Embryonic facial prominence (tissue), 1 donor: ENCODE measurements around the gene PEDS1.
"Not testable (repeated sequence)": the region's sequence is repeated elsewhere in the genome, so short reads cannot be mapped to it uniquely, and the experiment has no call there.

Source experiments
- DNase-seq: peaks from one replicate; pipeline ENCODE4 v3.0.0-alpha.2; 2016; ENCODE audit errors: extremely low spot score

PEDS1 gene

GRCh38 chr20:50153500-50154377 lies at the start of gene PEDS1:
Gene PEDS1 (minus strand): TSS chr20:50153723. CDS start chr20:50153637, 86 bp downstream.
- peak; percentile 82 for DNase-seq

- DNase-seq = no peak
Measured at GRCh38 chr20:50202677-50203076, 49.2 kb upstream of the PEDS1 start.

- not testable (repeated sequence) for DNase-seq
Measured at GRCh38 chr20:50201710-50202109, 48.2 kb upstream of the PEDS1 start.

- DNase-seq = no peak
Measured at GRCh38 chr20:50200482-50201104, 47.1 kb upstream of the PEDS1 start.

GRCh38 chr20:50199703-50200102 lies 46.2 kb upstream of the PEDS1 start:
- no peak for DNase-seq

- DNase-seq = no peak
Measured at GRCh38 chr20:50198716-50199115, 45.2 kb upstream of the PEDS1 start.

- DNase-seq = no peak
Measured at GRCh38 chr20:50198180-50198666, 44.7 kb upstream of the PEDS1 start.

- no peak for DNase-seq
Measured at GRCh38 chr20:50197463-50198179, 44.1 kb upstream of the PEDS1 start.

- DNase-seq = no peak
Measured at GRCh38 chr20:50196896-50197295, 43.4 kb upstream of the PEDS1 start.

GRCh38 chr20:50196248-50196647 lies 42.7 kb upstream of the PEDS1 start:
- DNase-seq = no peak

- no peak for DNase-seq
Measured at GRCh38 chr20:50195524-50196120, 42.1 kb upstream of the PEDS1 start.

- no peak for DNase-seq
Measured at GRCh38 chr20:50194831-50195523, 41.5 kb upstream of the PEDS1 start.

GRCh38 chr20:50194422-50194830 lies 40.9 kb upstream of the PEDS1 start:
- DNase-seq = no peak

GRCh38 chr20:50193836-50194421 lies 40.4 kb upstream of the PEDS1 start:
- DNase-seq = no peak

GRCh38 chr20:50193199-50193835 lies 39.8 kb upstream of the PEDS1 start:
- no peak for DNase-seq

GRCh38 chr20:50192364-50193198 lies 39.1 kb upstream of the PEDS1 start:
- DNase-seq = peak; percentile 78

GRCh38 chr20:50191544-50192363 lies 38.2 kb upstream of the PEDS1 start:
- DNase-seq = no peak

- DNase-seq = no peak
Measured at GRCh38 chr20:50191065-50191543, 37.6 kb upstream of the PEDS1 start.
